ENCODE measurements around the gene KIZ.
A peak's percentile ranks its signal among the peaks of the same experiment; 100 is the strongest.

KIZ gene

GRCh38 chr20:21174516-21175239, 48.8 kb downstream of the KIZ start:
- H3K27ac ChIP-seq = no peak overlapping the region
- TF ChIP-seq, protein P1, sequence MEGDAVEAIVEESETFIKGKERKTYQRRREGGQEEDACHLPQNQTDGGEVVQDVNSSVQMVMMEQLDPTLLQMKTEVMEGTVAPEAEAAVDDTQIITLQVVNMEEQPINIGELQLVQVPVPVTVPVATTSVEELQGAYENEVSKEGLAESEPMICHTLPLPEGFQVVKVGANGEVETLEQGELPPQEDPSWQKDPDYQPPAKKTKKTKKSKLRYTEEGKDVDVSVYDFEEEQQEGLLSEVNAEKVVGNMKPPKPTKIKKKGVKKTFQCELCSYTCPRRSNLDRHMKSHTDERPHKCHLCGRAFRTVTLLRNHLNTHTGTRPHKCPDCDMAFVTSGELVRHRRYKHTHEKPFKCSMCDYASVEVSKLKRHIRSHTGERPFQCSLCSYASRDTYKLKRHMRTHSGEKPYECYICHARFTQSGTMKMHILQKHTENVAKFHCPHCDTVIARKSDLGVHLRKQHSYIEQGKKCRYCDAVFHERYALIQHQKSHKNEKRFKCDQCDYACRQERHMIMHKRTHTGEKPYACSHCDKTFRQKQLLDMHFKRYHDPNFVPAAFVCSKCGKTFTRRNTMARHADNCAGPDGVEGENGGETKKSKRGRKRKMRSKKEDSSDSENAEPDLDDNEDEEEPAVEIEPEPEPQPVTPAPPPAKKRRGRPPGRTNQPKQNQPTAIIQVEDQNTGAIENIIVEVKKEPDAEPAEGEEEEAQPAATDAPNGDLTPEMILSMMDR (IDR thresholded peaks at IDR 0.05) = no peak
- DNase-seq (ENCODE audit: low spot score) = no peak
- H3K4me3 ChIP-seq = no peak overlapping the region

DNA sequence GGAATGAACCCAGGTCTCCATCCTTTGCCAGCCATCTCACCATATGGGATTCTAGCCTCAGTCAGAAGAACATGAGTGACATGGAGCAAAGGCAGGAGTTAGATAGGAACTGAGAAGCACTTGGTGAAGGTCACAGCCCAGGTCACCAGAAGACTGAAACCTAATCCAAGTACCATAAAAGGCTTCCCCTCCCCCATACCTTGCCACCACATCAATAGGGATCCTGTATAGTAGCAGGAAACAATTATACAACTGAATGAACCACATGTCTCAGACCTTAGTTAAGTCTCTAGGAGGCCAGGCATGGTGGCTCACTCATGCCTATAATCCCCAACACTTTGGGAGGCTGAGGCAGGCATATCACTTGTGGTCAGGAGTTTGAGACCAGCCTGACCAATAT, 49.6 kb downstream of the KIZ start:
- TF ChIP-seq, protein P1 (IDR thresholded peaks at IDR 0.05) = no peak
- DNase-seq (ENCODE audit: low spot score) = no peak
- H3K27ac ChIP-seq = no peak overlapping the region

GRCh38 chr20:21177767-21178166, 51.9 kb downstream of the KIZ start:
- TF ChIP-seq, protein P1 (IDR thresholded peaks at IDR 0.05) = no peak
- H3K4me3 ChIP-seq = no peak overlapping the region
- H3K27ac ChIP-seq = no peak overlapping the region
- no peak for DNase-seq (ENCODE audit: low spot score)

More for the DNA sequence above, 49.6 kb downstream of the KIZ start:
- H3K4me3 ChIP-seq = no peak overlapping the region

- Histone ChIP-seq H3K27ac (no peak overlapping the region), H3K4me3 (no peak overlapping the region)
- no peak for DNase-seq (ENCODE audit: low spot score)
- TF ChIP-seq, protein P1 (IDR thresholded peaks at IDR 0.05) = no peak
Observed at GRCh38 chr20:21179757-21180156, 53.9 kb downstream of the KIZ start.

DNA sequence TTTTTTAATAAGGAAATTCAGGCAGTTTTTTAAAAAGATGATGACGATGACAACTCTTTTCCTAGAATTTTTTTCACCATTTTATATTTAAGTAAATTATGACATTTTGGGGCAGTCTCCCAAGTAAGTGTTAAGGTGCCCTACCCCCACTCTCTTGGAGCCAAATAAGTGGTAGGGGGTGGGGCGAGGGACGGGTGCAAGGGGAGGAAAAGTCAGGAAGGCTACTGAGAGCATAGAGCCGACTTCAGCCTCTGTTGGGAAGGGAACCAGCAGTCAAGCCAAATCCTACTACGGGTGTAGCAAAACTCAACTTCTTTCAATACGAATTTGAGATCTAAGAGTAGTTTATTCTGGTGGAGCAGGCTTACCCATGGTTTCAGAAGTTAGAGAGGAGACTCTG, 54.4 kb downstream of the KIZ start:
- H3K4me3 ChIP-seq = no peak overlapping the region
- TF ChIP-seq, protein P1 (IDR thresholded peaks at IDR 0.05) = no peak
- H3K27ac ChIP-seq = no peak overlapping the region
- no peak for DNase-seq (ENCODE audit: low spot score)

- no peak overlapping the region for H3K4me3 ChIP-seq
- no peak overlapping the region for H3K27ac ChIP-seq
- TF ChIP-seq, protein P1 (IDR thresholded peaks at IDR 0.05) = no peak
- no peak for DNase-seq (ENCODE audit: low spot score)
Observed at GRCh38 chr20:21181028-21181427, 55.1 kb downstream of the KIZ start.

- H3K4me3 ChIP-seq = no peak overlapping the region
- DNase-seq (ENCODE audit: low spot score) = no peak
- H3K27ac ChIP-seq = peak overlapping the region; percentile 34 to 81
- TF ChIP-seq, protein P1 (IDR thresholded peaks at IDR 0.05) = no peak
Observed at GRCh38 chr20:21182832-21183563, 57.1 kb downstream of the KIZ start.
